Peyer's patch (tissue), 4 donors: ENCODE data around the gene FUT7. TPM values are rescaled to one million over a fixed set of nuclear protein-coding genes. Genes with fewer than 3 reads are reported as not detected.

Source experiments
- DNase-seq, 3 donors: peaks; one replicate each; pipeline ENCODE4 v3.0.0-alpha.2; 2017 to 2019
- H3K27ac ChIP-seq, 4 donors: fragments of 200-600 bp; sonication (generic); one replicate each; pipeline ENCODE4 v1.5.1; 2016 to 2019
- H3K27me3 ChIP-seq, 2 donors: fragments of 200-600 bp; sonication (generic); one replicate each; pipeline ENCODE4 v1.5.1; 2019
- H3K36me3 ChIP-seq, 3 donors: fragments of 200-600 bp; sonication (generic); one replicate each; pipeline ENCODE4 v1.5.1; 2016 to 2019
- H3K4me1 ChIP-seq, 4 donors: fragments of 200-600 bp; sonication (generic); one replicate each; pipeline ENCODE4 v1.5.1; 2016 to 2019
- H3K4me3 ChIP-seq, 4 donors: fragments of 200-600 bp; sonication (generic); 1 replicate in 3 of 4; 2 replicates in 1 of 4; pipeline ENCODE4 v1.5.1; 2016 to 2019; ENCODE audit warnings: mild to moderate bottlenecking in 1 of 4
- H3K9me3 ChIP-seq, 4 donors: fragments of 200-600 bp; sonication (generic); one replicate each; pipeline ENCODE4 v1.5.1; 2016 to 2019; ENCODE audit warnings: mild to moderate bottlenecking in 1 of 4
- POLR2A ChIP-seq, 2 donors: fragments of 450-650 bp; IDR thresholded peaks; one replicate each; pipeline ENCODE4 v1.5.1; 2017; ENCODE audit warnings: antibody characterized with exemption in 2 of 2, mild to moderate bottlenecking in 2 of 2, moderate library complexity in 2 of 2
- total RNA-seq, 4 donors: library from RNA; depleted of rRNA; stranded (reverse); fragments of >200 nt; gene quantifications; one replicate each; pipeline ENCODE4 v1.1.0, GENCODE V29; 2016
- TF ChIP-seq, protein P1 (sequence below), 6 experiments: fragments of 450-650 bp in 4 of 6; fragments of 200-600 bp in 2 of 6; sonication (generic) in 1 of 6; IDR thresholded peaks; one replicate each; pipeline ENCODE4 v1.5.1; 2017 to 2019; ENCODE audit warnings: antibody characterized with exemption in 6 of 6, mild to moderate bottlenecking in 3 of 6, moderate library complexity in 1 of 6

The FUT7 gene
- total RNA-seq, 4 donors from 2014 or later = not detected

DNA sequence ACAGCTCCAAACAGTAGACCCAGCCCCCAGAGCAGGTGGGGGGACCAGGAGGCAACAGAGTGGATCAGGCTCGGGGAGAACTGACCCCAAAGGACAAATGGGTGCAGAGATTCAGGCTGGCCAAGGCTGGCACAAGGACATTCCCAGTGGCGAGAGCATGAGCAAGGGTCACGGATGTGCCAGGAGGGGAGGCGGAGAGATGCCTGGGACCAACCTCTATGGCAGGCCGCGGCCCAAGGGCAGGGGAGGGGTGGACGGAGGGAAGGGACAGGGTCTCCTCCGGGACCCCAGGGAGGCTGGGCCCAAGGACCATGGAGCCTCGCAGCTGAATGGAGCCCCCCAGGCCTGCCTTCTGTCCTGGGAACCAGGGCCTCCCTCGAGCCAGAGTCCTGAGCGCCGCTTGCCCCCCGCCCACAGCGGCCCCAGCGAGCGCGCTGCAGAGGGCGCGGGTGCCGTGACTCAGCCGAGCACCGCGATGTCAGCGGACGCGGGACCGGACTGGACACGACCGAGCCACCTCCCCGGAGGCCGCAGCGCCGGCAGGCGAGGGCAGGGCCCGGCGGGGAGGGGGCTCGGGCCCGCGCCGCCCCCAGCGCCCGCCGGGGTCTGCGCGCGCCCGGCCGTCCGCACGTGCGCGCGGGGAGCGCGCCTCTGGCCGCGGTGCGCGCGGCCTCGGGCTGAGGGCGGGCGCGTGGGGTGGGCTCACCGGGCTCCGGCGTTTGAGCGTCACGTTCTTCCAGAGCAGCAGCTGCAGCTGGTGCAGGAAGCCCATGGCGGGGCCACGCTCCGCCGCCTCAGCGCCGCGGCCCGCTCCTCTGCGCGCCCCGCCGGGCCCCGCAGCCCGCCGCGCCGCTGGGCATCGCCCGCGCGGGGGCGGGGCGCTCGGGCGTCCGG, 4.3 kb downstream of the FUT7 start, which contains the start of gene ABCA2:
TSS of gene ABCA2 (minus strand) at position 869 of the 894 bp plus-strand sequence. CDS start at position 772, 97 bp downstream.
- no peaks in the 10 kb centered on the region for H3K27me3 ChIP-seq
- H3K4me3 ChIP-seq = peak within 1 kb of the TSS; percentile 50 to 86 (median 74)
- no peaks in the 10 kb centered on the region for H3K36me3 ChIP-seq
- peak within 1 kb of the TSS; percentile 53 to 78 (median 70) for H3K27ac ChIP-seq
- DNase-seq = no peak
- H3K4me1 ChIP-seq = peaks cover 21 to 80% (median 46%) of the 10 kb centered on the region in 4 donors
- no peak for TF ChIP-seq POLR2A (IDR thresholded peaks at IDR 0.05)
- TF ChIP-seq, protein P1, sequence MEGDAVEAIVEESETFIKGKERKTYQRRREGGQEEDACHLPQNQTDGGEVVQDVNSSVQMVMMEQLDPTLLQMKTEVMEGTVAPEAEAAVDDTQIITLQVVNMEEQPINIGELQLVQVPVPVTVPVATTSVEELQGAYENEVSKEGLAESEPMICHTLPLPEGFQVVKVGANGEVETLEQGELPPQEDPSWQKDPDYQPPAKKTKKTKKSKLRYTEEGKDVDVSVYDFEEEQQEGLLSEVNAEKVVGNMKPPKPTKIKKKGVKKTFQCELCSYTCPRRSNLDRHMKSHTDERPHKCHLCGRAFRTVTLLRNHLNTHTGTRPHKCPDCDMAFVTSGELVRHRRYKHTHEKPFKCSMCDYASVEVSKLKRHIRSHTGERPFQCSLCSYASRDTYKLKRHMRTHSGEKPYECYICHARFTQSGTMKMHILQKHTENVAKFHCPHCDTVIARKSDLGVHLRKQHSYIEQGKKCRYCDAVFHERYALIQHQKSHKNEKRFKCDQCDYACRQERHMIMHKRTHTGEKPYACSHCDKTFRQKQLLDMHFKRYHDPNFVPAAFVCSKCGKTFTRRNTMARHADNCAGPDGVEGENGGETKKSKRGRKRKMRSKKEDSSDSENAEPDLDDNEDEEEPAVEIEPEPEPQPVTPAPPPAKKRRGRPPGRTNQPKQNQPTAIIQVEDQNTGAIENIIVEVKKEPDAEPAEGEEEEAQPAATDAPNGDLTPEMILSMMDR (IDR thresholded peaks at IDR 0.05) = no peak
- H3K9me3 ChIP-seq = no peaks in the 10 kb centered on the region

DNA sequence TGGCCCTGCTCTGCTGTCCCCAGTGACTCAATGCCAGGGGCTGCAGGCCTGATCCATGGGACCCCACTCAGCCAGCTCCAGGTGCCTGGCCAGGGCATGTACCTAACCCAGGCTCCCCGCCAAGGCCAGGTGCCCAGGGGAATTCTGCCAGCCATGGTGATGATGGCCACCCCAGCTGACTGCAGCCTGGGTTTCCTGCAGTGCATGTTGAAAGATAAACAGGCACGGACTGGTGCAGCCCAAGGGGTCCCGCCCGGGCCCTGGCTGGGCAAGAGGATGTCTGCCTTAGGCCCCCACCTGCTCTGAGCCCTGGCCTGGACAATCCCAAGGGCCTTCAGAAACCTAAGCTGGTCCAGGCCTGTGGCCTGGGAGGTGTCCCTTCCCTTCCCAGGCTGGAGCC, 5.1 kb downstream of the FUT7 start:
- DNase-seq = no peak
- peak overlapping the region in 2 of 4 donors; percentile 58 to 79 for H3K4me3 ChIP-seq
- no peaks in the 10 kb centered on the region for H3K27me3 ChIP-seq
- H3K27ac ChIP-seq = peak overlapping the region in 2 of 4 donors; percentile 12 to 60
- no peaks in the 10 kb centered on the region for H3K36me3 ChIP-seq
- H3K9me3 ChIP-seq = no peaks in the 10 kb centered on the region
- H3K4me1 ChIP-seq = peaks cover 18 to 78% (median 41%) of the 10 kb centered on the region in 4 donors
- TF ChIP-seq, protein P1 (IDR thresholded peaks at IDR 0.05) = no peak
- no peak for TF ChIP-seq POLR2A (IDR thresholded peaks at IDR 0.05)

DNA sequence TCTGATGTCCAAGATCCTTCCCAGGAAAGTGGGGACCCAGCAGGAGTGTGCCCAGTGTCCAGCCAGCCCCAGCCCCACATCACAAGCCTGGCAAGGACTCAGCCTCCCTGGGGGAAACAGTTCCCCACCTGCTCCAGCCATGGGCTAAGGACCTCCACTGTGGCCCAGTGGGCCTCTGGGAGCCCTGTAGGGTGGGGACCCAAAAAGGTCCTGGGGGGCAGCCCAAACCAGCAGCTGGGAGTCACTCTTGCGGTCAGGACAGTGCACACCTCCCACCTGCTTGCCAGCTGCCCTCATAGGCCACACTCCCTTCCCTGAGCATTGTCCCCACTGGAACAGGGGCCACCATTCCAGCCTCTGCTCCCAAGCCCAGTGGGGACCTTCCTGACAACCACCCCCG, 5.5 kb downstream of the FUT7 start:
- Histone ChIP-seq H3K27me3 (no peaks in the 10 kb centered on the region), H3K27ac (no peak overlapping the region), H3K4me1 (peaks cover 16 to 78% (median 37%) of the 10 kb centered on the region in 4 donors), H3K9me3 (no peaks in the 10 kb centered on the region), H3K36me3 (no peaks in the 10 kb centered on the region), H3K4me3 (no peak overlapping the region)
- TF ChIP-seq, protein P1 (IDR thresholded peaks at IDR 0.05) = no peak
- TF ChIP-seq POLR2A (IDR thresholded peaks at IDR 0.05) = no peak
- DNase-seq = no peak

DNA sequence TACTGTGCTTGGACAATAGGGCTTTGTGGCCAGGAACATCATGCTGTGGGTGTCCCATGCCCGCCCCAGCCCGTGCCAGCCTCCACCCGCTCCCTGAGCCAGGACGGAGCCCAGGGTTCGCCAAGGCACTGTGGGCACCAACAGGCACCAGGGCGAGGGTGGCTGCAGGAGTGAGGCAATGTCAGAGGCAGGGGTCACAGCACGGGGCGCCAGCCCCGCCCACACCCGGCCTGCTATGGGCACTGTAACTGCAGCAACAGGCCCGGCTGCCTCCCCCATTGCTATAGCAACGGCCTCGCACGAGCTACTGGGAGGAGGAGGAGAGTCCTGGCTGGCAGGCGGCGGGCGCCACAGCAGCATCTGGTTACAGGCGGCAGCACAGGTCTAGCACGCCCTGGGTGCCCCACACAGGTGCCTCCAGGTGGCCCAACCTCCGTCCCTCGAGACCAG, 6.3 kb downstream of the FUT7 start:
- H3K4me3 ChIP-seq = no peak overlapping the region
- DNase-seq = peak; percentile 51 to 76 (median 66)
- no peak overlapping the region for H3K27ac ChIP-seq

DNA sequence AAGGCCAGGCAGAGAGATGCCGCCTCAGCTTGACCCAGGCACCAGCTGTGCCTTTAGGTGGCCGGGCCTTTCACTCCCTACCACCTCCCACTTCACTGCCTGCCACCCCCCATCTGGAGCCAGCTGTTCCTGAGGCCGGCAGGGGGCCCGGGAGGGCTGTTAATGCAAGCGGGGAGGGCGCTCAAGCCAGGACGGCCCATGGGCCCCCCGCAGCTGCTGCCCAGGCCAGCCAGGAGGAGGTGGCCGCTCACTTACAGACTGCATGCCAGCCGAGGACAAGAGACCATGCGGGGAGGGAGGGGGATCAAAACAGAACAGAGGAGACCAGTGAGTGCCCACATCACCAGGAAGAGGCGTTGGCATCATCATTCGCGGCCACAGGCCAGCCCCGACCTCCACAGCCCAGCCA, 8.3 kb downstream of the FUT7 start:
- Histone ChIP-seq H3K9me3 (no peaks in the 10 kb centered on the region), H3K27me3 (no peaks in the 10 kb centered on the region), H3K4me3 (no peak overlapping the region), H3K36me3 (no peaks in the 10 kb centered on the region), H3K27ac (no peak overlapping the region), H3K4me1 (peaks cover 7 to 52% (median 10%) of the 10 kb centered on the region in 4 donors)
- DNase-seq = no peak
- TF ChIP-seq POLR2A (IDR thresholded peaks at IDR 0.05) = no peak
- TF ChIP-seq, protein P1 (IDR thresholded peaks at IDR 0.05) = no peak

More for the DNA sequence above, 6.3 kb downstream of the FUT7 start:
- H3K4me1 ChIP-seq = peaks cover 11 to 72% (median 29%) of the 10 kb centered on the region in 4 donors
- no peaks in the 10 kb centered on the region for H3K36me3 ChIP-seq
- no peak for TF ChIP-seq POLR2A (IDR thresholded peaks at IDR 0.05)
- TF ChIP-seq, protein P1 (IDR thresholded peaks at IDR 0.05) = peak in 1 of 6 experiments; percentile 16
- H3K9me3 ChIP-seq = no peaks in the 10 kb centered on the region
- no peaks in the 10 kb centered on the region for H3K27me3 ChIP-seq
